H9 (cell line): ENCODE data around the gene OSBPL8. TPM values are rescaled to one million over a fixed set of nuclear protein-coding genes. Genes with fewer than 3 reads are reported as not detected.

Experiments used
- DNase-seq: peaks from one replicate; pipeline ENCODE4 v3.0.0-alpha.2; 2017
- H2AFZ ChIP-seq: one replicate; pipeline ENCODE4 v1.6.1; 2013; ENCODE audit warnings: mild to moderate bottlenecking, low read length, control low read depth, moderate library complexity
- H2AK5ac ChIP-seq: 2 replicates; pipeline ENCODE4 v1.6.1; 2013; ENCODE audit warnings: low read length, control low read depth, mixed read lengths; ENCODE audit not compliant: insufficient read length
- H2BK120ac ChIP-seq: one replicate; pipeline ENCODE4 v1.6.1; 2013; ENCODE audit warnings: low read depth, mild to moderate bottlenecking, low read length, control low read depth, inconsistent platforms; ENCODE audit not compliant: poor library complexity, severe bottlenecking
- H2BK12ac ChIP-seq: 2 replicates; pipeline ENCODE4 v1.6.1; 2013; ENCODE audit warnings: low read length, control low read depth, mixed read lengths, low read depth; ENCODE audit not compliant: insufficient read length
- H2BK15ac ChIP-seq: 2 replicates; pipeline ENCODE4 v1.6.1; 2013; ENCODE audit warnings: low read depth, low read length, control low read depth
- H2BK20ac ChIP-seq: one replicate; pipeline ENCODE4 v1.6.1; 2013; ENCODE audit warnings: low read depth, mild to moderate bottlenecking, low read length, control low read depth, inconsistent platforms; ENCODE audit not compliant: poor library complexity, severe bottlenecking
- H2BK5ac ChIP-seq: 2 replicates; pipeline ENCODE4 v1.6.1; 2013; ENCODE audit warnings: low read length, control low read depth, mixed read lengths; ENCODE audit not compliant: insufficient read length
- H3K14ac ChIP-seq: 2 replicates; pipeline ENCODE4 v1.6.1; 2013; ENCODE audit warnings: low read length, control low read depth; ENCODE audit not compliant: insufficient read depth
- H3K18ac ChIP-seq: 2 replicates; pipeline ENCODE4 v1.6.1; 2013; ENCODE audit warnings: low read depth, mild to moderate bottlenecking, mixed read lengths, low read length, control low read depth; ENCODE audit not compliant: insufficient read length
- H3K23ac ChIP-seq: 2 replicates; pipeline ENCODE4 v1.6.1; 2013; ENCODE audit warnings: low read length, control low read depth, mixed read lengths, low read depth; ENCODE audit not compliant: insufficient read length
- H3K23me2 ChIP-seq: 2 replicates; pipeline ENCODE4 v1.6.1; 2013; ENCODE audit warnings: low read depth, mild to moderate bottlenecking, mixed read lengths, low read length, control low read depth; ENCODE audit not compliant: insufficient read length, poor library complexity, severe bottlenecking
- H3K27ac ChIP-seq: 2 replicates; pipeline ENCODE4 v1.5.1; 2013; ENCODE audit warnings: low read length, control low read depth, mixed read lengths, low read depth; ENCODE audit not compliant: insufficient read length
- H3K27me3 ChIP-seq: 2 replicates; pipeline ENCODE4 v1.6.1; 2013; ENCODE audit warnings: low read length, control low read depth, inconsistent platforms; ENCODE audit not compliant: insufficient read depth
- H3K4ac ChIP-seq: 2 replicates; pipeline ENCODE4 v1.6.1; 2013; ENCODE audit warnings: low read depth, mild to moderate bottlenecking, control low read depth, inconsistent platforms, low read length, moderate library complexity
- H3K4me1 ChIP-seq: 2 replicates; pipeline ENCODE4 v1.6.1; 2013; ENCODE audit warnings: low read length, control low read depth, inconsistent platforms; ENCODE audit not compliant: insufficient read depth
- H3K4me2 ChIP-seq: 2 replicates; pipeline ENCODE4 v1.6.1; 2013; ENCODE audit warnings: low read length, control low read depth, mixed read lengths; ENCODE audit not compliant: insufficient read length, insufficient read depth
- H3K56ac ChIP-seq: 2 replicates; pipeline ENCODE4 v1.6.1; 2013; ENCODE audit warnings: low read depth, mild to moderate bottlenecking, mixed read lengths, low read length, control low read depth; ENCODE audit not compliant: insufficient read length
- H3K79me1 ChIP-seq: 2 replicates; pipeline ENCODE4 v1.6.1; 2013; ENCODE audit warnings: low read depth, mild to moderate bottlenecking, moderate library complexity, low read length, control low read depth, inconsistent platforms; ENCODE audit not compliant: insufficient read depth, poor library complexity, severe bottlenecking
- H3K79me2 ChIP-seq: 2 replicates; pipeline ENCODE4 v1.6.1; 2013; ENCODE audit warnings: low read length, control low read depth, inconsistent platforms; ENCODE audit not compliant: insufficient read depth
- H3K9ac ChIP-seq: 2 replicates; pipeline ENCODE4 v1.6.1; 2013; ENCODE audit warnings: low read length, control low read depth, mixed read lengths; ENCODE audit not compliant: insufficient read length; ENCODE audit errors: extremely low read depth
- H3K9me3 ChIP-seq: one replicate; pipeline ENCODE4 v1.6.1; 2013; ENCODE audit warnings: low read depth, low read length, inconsistent platforms; ENCODE audit not compliant: control insufficient read depth
- H3T11ph ChIP-seq: one replicate; pipeline ENCODE4 v1.6.1; 2013; ENCODE audit warnings: mild to moderate bottlenecking, low read length, control low read depth, inconsistent platforms
- H4K20me1 ChIP-seq: one replicate; pipeline ENCODE4 v1.6.1; 2013; ENCODE audit not compliant: control insufficient read depth, insufficient read length, insufficient read depth
- H4K5ac ChIP-seq: 2 replicates; pipeline ENCODE4 v1.6.1; 2013; ENCODE audit warnings: low read depth, mild to moderate bottlenecking, mixed read lengths, low read length, control low read depth; ENCODE audit not compliant: insufficient read length
- H4K8ac ChIP-seq: replicated peaks from 2 replicates; pipeline ENCODE4 v1.6.1; 2013; ENCODE audit warnings: low read length, control low read depth, mixed read lengths, low read depth; ENCODE audit not compliant: insufficient read length
- H4K91ac ChIP-seq: 2 replicates; pipeline ENCODE4 v1.6.1; 2013; ENCODE audit warnings: low read depth, mild to moderate bottlenecking, moderate library complexity, mixed read lengths, low read length, control low read depth; ENCODE audit not compliant: insufficient read length
- H3K27ac Mint-ChIP-seq, 3 experiments: 2 replicates in 2 of 3; 3 replicates in 1 of 3; pipeline ENCODE4 v1.8.0; 2020 to 2021; ENCODE audit warnings: mixed read lengths in 3 of 3, mild to moderate bottlenecking in 1 of 3, moderate library complexity in 1 of 3
- H3K27me3 Mint-ChIP-seq: 2 replicates; pipeline ENCODE4 v1.8.0; 2021; ENCODE audit warnings: low read depth, mild to moderate bottlenecking, moderate library complexity, mixed read lengths
- H3K36me3 Mint-ChIP-seq, 3 experiments: 2 replicates in 2 of 3; 3 replicates in 1 of 3; pipeline ENCODE4 v1.8.0; 2020 to 2021; ENCODE audit warnings: low read depth in 3 of 3, mixed read lengths in 3 of 3; ENCODE audit not compliant: insufficient read depth in 1 of 3
- H3K4me1 Mint-ChIP-seq, 2 experiments: 2 replicates each; pipeline ENCODE4 v1.8.0; 2020; ENCODE audit warnings: mixed read lengths in 2 of 2
- H3K4me3 Mint-ChIP-seq, 2 experiments: 2 replicates in 1 of 2; 3 replicates in 1 of 2; pipeline ENCODE4 v1.8.0; 2020 to 2021; ENCODE audit warnings: mild to moderate bottlenecking in 2 of 2, mixed read lengths in 2 of 2, moderate library complexity in 1 of 2
- H3K9me3 Mint-ChIP-seq, 2 experiments: 2 replicates in 1 of 2; 3 replicates in 1 of 2; pipeline ENCODE4 v1.8.0; 2020; ENCODE audit warnings: mild to moderate bottlenecking in 2 of 2, mixed read lengths in 2 of 2, moderate library complexity in 1 of 2
- CTCF ChIP-seq: fragments of 200-600 bp; sonication (generic); conservative IDR thresholded peaks from 3 replicates; pipeline ENCODE4 v1.8.0; 2021; ENCODE audit warnings: antibody characterized with exemption, mild to moderate bottlenecking
- WGBS: extraction: QIAGEN DNeasy Blood & Tissue Kit; methylation state at CpG from one replicate; pipeline ENCODE4 v1.1.7; 2013; ENCODE audit warnings: missing lambda C conversion rate, low lambda C conversion rate, mixed read lengths; ENCODE audit not compliant: insufficient read length; ENCODE audit errors: extremely low coverage; 5-methylcytosine and 5-hydroxymethylcytosine counted together
- total RNA-seq: library from RNA; stranded (reverse); gene quantifications from 2 replicates; pipeline ENCODE4 v1.2.1, GENCODE V29; 2021

The OSBPL8 gene
- total RNA-seq, 1 experiment from 2014 or later: 61.2 TPM

- Histone ChIP-seq H3K18ac (no peak overlapping the region), H3K79me2 (no peaks in the 10 kb centered on the region), H4K91ac (no peak overlapping the region), H3K4me2 (no peak overlapping the region), H3K23me2 (no peaks in the 10 kb centered on the region), H2BK12ac (no peak overlapping the region), H2BK120ac (no peak overlapping the region), H3K79me1 (no peaks in the 10 kb centered on the region), H2AK5ac (no peak overlapping the region), H3K9ac (no peak overlapping the region), H2BK15ac (no peak overlapping the region), H3K14ac (no peak overlapping the region), H3K23ac (no peak overlapping the region), H3K27ac (no peak overlapping the region), H2BK20ac (no peak overlapping the region), H3K4me1 (no peaks in the 10 kb centered on the region), H3K56ac (no peak overlapping the region), H3K4ac (no peak overlapping the region), H3T11ph (no peak overlapping the region), H4K5ac (no peak overlapping the region), H2BK5ac (no peak overlapping the region), H4K20me1 (no peaks in the 10 kb centered on the region), H2AFZ (no peak overlapping the region), H3K9me3 (no peaks in the 10 kb centered on the region), H3K27me3 (no peaks in the 10 kb centered on the region), H4K8ac (no peak overlapping the region)
- Mint-ChIP-seq H3K36me3 (no peaks in the 10 kb centered on the region), H3K4me3 (no peak overlapping the region), H3K27me3 (peaks cover 3% of the 10 kb centered on the region; the same call in 1 of the 2 replicates), H3K4me1 (peaks cover 4 to 6% of the 10 kb centered on the region in 2 experiments), H3K27ac (no peak overlapping the region), H3K9me3 (no peaks in the 10 kb centered on the region)
- no peak for DNase-seq
- TF ChIP-seq CTCF: no peak
- WGBS: no CpG with 5 or more reads among the region's 2 CpGs
Measured at GRCh38 chr12:76303365-76303764, 256.2 kb downstream of the OSBPL8 start.

Other genes starting within 250 kb of the OSBPL8 start
- 6.6 and 6.9 TPM in 2 replicates for gene BBS10, start 211.4 kb downstream of the OSBPL8 start, total RNA-seq
- gene ZDHHC17, start 204.3 kb upstream of the OSBPL8 start, total RNA-seq: 27.7 and 32.6 TPM in 2 replicates